ENCODE data around the gene SERPINA5.
"Not testable (repeated sequence)": the region's sequence is repeated elsewhere in the genome, so short reads cannot be mapped to it uniquely, and the experiment has no call there.

The SERPINA5 gene

DNA sequence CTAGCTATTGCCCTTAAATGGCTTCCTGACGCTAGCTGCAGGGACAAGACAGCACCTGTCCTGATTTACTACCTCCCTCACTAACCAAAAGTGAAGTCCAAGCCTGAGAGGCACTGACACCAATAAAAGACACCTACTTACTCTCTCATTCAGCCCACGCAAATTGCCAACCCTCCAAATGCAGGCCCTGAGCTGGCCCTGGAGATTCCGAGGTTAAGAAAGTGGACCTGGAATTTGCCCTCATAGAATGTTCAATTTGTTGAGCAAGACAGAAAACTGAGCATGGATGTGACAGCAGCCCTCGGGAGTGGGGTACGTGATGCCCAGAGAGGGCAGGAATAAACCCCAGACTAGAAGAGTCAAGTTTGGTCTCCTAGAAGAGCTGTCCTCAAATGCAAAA lies 47.4 kb downstream of the SERPINA5 start:
- no peak for DNase-seq

DNA sequence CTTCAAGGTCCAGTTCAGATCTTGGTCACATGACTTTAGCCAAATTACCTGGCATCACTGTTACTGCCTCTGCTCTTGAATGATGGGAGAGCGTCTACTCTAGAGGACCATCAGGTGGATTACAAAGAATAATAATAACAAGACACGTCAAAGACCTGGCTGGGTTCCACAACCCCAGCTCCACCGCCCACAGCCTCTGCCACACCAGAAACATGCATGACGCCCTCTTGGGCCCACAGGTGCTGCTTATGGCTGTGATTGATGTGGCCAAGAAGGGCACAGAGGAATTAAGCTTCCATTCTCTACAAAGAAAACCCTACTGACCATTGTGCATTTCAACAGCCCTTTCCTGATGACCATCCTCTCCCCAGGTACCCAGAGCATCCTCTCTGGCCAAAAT lies 49.2 kb downstream of the SERPINA5 start:
- no peak for DNase-seq

DNA sequence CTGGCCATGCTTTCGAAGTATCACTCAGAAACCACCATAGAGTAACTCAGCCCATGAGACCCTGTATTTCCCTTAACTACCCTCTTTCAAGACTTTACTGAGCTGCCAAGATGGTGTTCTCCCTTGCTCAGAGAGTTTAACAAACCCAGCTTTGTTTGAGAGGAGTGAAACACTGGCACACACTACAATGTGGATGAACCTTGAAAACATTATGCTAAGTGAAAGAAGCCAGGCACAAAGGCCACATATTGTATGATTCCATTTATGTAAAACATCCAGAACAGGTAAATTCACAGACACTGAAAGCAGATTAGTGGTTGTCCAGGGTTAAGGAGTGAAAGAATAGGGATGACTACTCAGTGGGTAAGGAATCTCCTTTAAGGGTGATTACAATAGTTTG lies 49.8 kb downstream of the SERPINA5 start:
- DNase-seq, result no peak

DNA sequence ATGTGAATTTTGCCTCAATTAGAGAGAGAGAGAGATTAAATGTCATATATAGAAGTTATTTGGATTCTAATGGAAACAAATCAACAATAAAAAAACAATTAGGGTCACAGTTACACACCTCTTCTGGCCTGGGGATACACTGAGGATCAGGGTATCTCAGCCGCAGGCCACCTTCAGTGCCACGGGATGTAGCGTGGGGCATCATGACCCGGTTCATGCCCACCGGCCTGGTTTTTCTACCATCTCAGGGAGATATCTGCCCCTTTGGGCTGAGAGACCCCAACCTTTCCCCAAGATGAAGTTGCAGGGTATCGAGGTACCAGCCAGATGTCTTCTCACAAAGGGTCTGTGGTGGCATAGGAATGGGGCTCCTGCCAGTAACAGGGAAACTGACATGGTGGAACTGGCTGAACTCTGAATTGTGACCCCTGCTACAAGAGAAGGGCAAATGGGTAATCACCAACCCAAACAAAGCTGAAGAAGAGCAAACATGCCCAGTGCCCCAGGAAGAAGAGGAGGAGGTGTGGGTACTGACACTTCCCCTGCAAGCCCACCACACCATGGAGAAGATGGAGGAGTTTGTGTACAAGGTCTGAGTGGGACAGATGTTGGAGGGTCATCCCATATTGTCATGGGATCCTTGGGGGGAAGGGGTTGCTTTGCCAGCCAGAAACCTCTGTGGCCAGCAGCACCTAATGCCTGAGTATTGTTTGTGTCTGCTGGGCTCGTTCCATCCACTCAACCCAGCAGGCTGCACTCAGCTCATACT lies 50.5 kb downstream of the SERPINA5 start:
- DNase-seq, result no peak

DNA sequence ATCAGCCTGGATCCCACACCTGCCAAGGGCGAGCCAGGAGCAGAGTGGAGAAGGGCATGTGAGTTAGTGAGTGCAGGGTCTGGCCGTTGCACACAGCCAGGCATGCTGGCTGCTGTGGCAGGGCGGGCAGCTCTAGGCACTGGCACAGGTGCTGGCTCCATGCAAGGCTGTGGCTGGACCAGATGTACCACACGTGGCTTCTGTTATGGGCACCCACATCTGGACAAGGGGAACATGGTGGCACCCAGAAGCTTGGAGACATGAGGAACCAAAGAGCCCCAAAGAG lies 51.0 kb downstream of the SERPINA5 start:
- no peak for DNase-seq

DNA sequence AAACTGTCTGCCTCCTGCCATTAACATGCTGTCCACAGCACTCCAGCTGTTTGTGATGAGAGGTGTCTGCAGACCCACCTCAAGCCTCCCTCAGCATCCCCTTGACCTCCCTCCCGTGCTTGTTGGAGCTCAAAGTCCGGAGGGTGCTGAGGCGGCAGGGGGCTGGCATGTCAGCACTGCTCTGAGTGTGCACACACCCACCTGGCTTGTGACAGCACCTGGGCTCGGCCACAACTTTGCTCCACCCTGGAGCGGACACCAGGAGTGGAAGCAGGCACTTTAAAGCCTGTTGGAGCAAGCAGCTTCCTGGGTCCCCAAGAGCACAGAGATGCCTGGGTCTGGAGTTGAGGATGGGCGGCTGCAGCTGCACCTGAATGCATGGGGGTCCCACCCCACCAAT lies 51.9 kb downstream of the SERPINA5 start:
- no peak for DNase-seq

DNA sequence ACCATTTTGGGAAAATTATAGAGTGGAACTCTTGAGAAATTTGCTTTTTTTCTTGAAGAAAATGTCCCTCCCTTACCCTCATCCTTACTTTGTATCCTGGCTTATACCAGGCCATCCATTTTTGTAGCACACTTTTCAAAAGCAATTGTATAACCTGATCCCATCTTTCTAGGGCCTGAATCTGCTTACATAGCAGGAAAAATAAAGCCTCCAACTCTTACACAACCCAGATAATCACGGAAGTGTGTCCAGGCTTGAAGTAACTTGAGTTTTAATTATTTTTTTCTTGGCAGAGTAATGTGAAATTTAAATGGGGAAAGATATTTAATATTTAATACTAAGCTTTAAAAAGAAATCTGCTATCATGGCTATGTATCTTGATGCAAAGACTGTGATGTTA lies 53.9 kb downstream of the SERPINA5 start:
- no peak for DNase-seq

DNA sequence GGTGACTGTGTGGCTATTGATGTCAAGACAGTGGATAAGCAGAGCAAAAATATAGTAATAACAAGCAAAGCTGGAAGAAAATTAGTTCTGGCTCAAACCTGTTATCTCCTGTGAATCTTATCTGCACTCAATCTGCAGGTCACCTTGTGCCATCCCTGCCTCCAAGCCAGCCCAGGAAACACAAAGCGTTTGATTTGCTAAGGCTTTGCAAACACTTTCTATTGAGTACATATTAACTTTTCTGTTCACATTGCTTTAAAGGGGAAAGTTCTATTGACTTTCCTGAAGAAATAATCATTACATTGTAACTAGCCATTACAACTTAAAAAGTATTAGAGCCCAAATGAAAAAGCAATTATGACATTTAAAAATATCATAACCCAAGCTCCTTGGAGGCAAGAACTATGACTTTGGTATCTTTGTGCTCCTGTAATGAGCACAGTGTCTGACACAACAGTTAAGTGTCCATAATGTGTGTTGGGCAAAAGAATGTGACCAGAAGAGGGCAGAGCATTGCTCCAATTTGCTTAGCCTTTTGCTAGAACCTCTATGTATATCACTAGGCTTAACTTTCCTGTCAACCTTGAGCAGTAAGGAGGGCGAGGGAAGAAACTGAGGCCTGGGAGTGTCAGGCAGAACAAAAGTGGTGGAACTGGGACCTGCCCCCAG lies 55.7 kb downstream of the SERPINA5 start:
- no peak for DNase-seq

DNA sequence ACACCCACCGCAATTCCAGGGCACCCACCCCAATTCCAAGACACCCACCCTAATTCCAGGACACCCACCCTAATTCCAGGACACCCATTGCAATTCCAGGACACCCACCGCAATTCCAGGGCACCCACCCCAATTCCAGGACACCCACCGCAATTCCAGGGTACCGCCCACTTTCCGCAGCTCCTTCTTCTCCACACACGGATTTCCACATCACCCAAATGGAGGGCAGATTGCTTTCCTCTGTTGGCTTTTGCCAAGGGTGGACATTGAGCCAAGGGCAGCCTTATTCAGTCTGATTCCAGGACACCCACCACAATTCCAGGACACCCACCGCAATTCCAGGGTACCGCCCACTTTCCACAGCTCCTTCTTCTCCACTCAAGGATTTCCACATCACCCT lies 56.6 kb downstream of the SERPINA5 start:
- DNase-seq, result not testable (repeated sequence)

DNA sequence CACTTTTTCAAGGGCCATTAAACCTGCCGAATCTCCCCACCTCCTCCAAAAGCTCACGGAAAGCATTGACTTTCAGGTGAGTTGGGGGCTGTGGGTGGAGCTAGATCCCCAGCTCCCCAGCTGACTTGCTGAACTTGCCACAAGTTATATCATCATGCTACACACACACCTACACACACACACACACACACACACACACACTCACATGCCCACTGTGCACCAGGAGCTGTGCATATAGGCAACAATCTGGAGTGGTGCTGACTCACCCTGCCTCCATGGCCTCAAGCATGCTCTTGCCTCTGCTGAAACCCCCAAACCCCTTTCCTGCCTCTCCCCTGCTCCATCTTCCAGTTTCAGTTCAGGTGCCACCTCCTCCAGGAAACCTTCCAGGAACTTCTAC lies 57.1 kb downstream of the SERPINA5 start:
- no peak for DNase-seq

DNA sequence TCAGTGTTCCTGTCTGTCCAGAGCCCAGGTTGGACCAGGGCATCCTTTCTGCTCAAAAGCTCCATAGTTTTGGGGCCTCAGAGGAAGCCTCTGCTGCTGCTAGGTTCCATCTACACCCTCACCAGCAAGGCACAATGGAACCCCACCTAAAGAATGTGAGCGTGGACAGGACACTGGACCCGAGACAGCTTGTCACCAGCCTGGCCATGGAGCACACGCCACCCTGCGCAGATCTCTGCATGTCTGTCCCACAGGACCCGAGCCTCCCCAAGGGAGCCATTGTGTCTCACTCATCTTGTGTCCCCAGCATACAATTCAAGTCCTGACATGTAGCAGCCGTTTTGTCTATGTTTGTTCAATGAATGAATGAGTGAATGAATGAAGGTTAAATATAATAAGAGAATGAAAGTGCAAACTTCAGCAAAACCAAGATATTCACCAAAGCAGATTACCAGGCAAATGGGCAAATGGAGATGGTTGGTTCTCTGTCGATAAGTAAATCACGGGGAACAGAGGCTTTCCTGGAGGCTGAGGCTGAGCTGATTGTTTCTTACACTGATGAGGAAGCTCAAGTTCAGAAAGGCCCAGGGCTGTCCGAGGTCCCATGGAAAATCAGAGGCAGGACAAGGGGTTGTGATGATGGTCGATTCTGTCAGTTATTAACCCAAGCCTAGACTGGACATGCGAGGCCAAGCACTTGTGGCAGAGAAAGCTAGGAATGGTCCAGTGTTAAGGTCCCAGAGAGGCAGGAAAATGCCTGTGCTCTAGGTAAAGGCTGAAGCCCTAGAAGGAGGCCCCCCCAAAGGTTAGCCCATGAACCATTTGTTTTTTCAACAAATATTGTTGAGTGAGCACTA lies 58.0 kb downstream of the SERPINA5 start:
- DNase-seq, result no peak

DNA sequence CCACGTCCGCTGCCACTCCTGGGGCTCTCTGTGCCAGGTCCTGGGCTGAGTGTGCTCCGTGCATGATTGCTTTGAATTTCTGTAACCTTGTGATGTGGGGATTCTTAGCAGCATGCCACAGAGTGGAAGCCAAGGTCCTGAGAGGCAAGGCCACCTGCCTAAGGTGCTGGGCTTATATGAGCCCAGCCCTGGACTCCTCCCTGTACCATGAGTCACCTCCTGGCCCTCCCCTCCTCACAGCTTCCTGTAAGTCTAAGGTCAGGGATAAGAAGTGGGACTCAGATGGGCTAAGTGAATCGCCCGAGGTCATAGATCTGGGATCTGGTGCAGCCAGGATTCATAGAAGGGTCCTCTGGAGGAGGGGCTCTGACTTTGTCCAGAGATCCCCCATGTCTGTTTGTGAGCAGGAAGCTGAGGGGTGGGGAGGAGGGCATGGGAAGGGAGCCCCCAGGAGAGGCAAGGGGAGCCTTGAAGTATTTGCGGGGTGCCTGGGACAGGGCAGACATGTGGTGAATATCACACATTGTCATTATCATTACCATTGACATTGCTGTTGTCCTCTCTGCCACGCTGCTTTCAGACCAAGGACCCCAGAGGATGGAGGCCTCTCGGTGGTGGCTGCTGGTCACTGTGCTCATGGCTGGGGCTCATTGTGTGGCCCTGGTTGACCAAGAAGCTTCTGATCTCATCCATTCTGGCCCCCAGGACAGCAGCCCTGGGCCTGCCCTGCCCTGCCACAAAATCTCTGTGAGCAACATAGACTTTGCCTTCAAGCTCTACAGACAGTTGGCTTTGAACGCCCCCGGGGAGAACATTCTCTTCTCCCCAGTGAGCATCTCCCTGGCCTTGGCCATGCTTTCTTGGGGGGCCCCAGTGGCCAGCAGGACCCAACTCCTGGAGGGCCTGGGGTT lies 59.8 kb downstream of the SERPINA5 start:
- DNase-seq, result no peak

DNA sequence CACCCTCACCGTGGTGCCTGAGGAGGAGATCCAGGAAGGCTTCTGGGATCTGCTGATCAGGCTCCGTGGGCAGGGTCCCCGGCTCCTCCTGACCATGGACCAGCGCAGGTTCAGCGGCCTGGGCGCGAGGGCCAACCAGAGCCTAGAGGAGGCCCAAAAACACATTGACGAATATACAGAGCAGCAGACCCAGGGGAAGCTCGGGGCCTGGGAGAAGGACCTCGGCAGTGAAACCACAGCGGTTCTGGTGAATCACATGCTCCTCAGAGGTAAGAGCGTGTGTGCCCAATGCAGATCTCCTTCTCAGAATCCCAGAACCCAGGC lies 60.4 kb downstream of the SERPINA5 start:
- no peak for DNase-seq
